NB4 (cell line): ENCODE results near the gene P2RY2.
"Not testable (repeated sequence)": the region's sequence is repeated elsewhere in the genome, so short reads cannot be mapped to it uniquely, and the experiment has no call there.

Source experiments
- DNase-seq: peaks from one replicate; pipeline ENCODE4 v3.0.0; 2010; ENCODE audit warnings: low read depth
- H3K4me3 ChIP-seq: one replicate; pipeline ENCODE4 v1.5.1; 2011; ENCODE audit warnings: mild to moderate bottlenecking, low read depth, low read length, moderate library complexity
- CTCF ChIP-seq: IDR thresholded peaks from one replicate; pipeline ENCODE4 v1.5.1; 2012; ENCODE audit warnings: low read depth, low read length
- MYC ChIP-seq: IDR thresholded peaks from 2 replicates; pipeline ENCODE4 v1.6.1; 2011; ENCODE audit warnings: low read depth, low read length
- POLR2A ChIP-seq: IDR thresholded peaks from 2 replicates; pipeline ENCODE4 v1.6.1; 2011; ENCODE audit warnings: mild to moderate bottlenecking; ENCODE audit not compliant: insufficient read length; ENCODE audit errors: extremely low read depth
- TF ChIP-seq, protein P1 (sequence below): IDR thresholded peaks from 2 replicates; pipeline ENCODE4 v1.6.1; 2011; ENCODE audit warnings: low read depth, low read length

P2RY2 gene

GRCh38 chr11:73269459-73270015, 51.5 kb downstream of the P2RY2 start:
- no peak for DNase-seq
- H3K4me3 ChIP-seq = no peak overlapping the region
- no peak for TF ChIP-seq POLR2A
- TF ChIP-seq, protein P1, sequence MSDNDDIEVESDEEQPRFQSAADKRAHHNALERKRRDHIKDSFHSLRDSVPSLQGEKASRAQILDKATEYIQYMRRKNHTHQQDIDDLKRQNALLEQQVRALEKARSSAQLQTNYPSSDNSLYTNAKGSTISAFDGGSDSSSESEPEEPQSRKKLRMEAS = no peak
- no peak for TF ChIP-seq CTCF
- TF ChIP-seq MYC = no peak

DNA sequence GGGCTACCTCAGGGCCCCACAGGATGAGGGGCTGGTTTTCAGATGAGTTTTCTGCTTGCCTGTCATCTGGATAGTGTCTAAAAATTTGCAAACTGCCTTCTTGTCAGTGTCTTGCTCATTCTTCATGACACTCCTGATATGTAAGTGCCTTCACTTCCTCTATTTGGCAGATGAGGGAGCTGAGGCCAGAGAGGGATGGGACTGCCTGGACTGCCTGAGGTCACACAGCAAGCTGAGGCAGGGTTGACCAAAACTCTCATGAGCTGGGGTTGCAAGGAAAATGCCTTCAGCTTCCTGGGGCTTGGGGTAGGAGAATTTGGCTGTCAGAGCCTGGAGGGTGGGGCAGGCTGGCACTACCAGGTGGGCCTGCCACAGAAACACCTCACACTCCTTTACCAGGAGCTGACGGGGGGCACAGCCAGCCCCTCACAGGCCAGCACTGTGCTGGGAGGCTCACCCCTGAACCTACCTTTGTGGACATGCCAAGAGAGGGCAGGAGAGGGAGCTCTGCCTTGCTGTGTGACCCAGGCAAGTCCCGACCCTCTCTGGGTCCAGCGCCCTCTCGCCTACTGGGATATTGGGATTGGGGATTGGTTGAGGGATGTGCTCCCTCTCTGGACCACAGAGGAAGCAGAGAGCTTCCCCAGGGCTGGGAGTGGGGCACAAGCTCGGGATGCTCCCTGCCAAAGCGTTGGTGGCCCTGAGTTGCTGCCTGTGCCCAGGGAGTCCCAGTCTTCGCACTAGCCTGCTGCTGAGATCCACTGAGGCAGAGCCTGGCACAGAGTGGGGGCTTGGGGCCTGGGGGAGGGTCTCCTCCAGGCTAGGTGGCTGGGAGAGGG, 52.2 kb downstream of the P2RY2 start:
- TF ChIP-seq POLR2A = no peak
- no peak for TF ChIP-seq CTCF
- peak; percentile 73 for DNase-seq
- no peak overlapping the region for H3K4me3 ChIP-seq

- H3K4me3 ChIP-seq = no peak overlapping the region
- no peak for DNase-seq
- TF ChIP-seq, protein P1 = no peak
- TF ChIP-seq CTCF = no peak
- TF ChIP-seq POLR2A = no peak
- no peak for TF ChIP-seq MYC
These were observed 52.9 kb downstream of the P2RY2 start for GRCh38 chr11:73270855-73271477.

- H3K4me3 ChIP-seq, DNase-seq: not testable (repeated sequence)
These were observed 53.4 kb downstream of the P2RY2 start for GRCh38 chr11:73271478-73271865.

DNA sequence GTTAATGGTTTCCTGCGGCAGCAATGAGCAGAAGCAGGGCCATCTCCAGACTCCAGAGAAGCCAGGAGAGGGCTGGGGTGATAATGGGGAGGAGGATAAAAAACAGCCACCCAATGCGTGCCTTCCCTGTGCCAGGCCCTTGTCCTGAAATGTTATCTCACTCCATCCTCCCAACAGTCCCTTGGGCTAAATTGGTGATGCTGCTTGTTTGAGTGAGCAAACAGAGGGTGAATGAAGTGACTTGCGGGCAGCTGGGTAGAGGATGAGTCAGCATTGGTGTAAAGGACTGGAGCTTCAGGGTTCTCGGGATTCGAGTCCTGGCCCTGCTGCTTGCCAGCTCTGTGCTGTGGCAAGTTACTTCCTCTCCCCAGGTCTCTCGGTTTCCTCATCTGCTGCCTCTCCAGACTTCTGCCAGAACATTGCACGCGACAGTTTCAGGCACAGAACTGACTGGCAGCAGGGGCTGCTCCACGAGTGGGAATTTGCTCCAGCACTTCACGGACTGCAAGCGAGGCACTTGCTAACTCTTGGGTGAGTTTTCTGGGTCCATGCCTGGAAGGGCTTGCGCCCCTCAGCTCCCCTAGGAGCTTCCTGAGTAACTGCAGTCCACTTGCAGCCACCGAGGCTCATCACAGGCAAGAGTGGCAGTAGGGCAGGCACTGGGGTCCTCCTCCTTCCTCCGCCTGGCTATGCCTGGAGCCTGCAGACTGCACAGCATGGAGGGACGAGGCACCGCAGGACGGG, 54.0 kb downstream of the P2RY2 start, which contains the start of gene P2RY6:
Gene P2RY6, plus strand, starts transcription at position 403 of the 744 bp plus-strand sequence. CDS start 24,181 bp downstream, outside the sequence.
- TF ChIP-seq MYC = peak; percentile 52; the same call in 1 of the 2 replicates
- TF ChIP-seq POLR2A = no peak
- TF ChIP-seq, protein P1 = peak; percentile 66
- peak; percentile 8 for TF ChIP-seq CTCF
- peak within 1 kb of the TSS; percentile 70 for H3K4me3 ChIP-seq
- peak; percentile 98 for DNase-seq

DNA sequence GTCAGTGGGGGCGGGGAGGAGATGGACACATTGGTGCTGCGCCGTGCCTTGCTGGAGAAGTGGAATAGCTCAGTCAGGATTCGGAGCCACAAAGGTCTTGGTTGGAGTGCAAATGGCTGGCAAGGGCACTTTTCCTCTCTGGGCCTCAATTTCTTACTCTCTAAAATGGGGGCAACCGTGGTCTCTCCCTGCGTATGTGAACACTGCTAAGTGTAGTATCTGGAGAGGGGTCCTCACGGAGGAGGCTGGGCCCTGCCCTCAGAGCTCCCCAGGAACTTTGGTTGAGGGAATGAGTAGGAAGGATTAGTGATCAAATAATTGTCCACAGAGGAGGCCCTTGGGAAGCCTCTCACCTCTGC, 54.6 kb downstream of the P2RY2 start:
- H3K4me3 ChIP-seq = peak overlapping the region; percentile 70
- DNase-seq = no peak
- TF ChIP-seq, protein P1 = no peak
- no peak for TF ChIP-seq CTCF
- no peak for TF ChIP-seq MYC
- TF ChIP-seq POLR2A = no peak
